GM12892 (cell line): ENCODE measurements around the gene FANCC.

ENCODE experiments used
- POLR2A ChIP-seq: IDR thresholded peaks from 2 replicates; pipeline ENCODE4 v1.6.1; 2011; ENCODE audit warnings: low read depth, low read length, control low read depth
- TAF1 ChIP-seq: IDR thresholded peaks from 2 replicates; pipeline ENCODE4 v1.6.1; 2011; ENCODE audit warnings: low read depth, mild to moderate bottlenecking, control low read depth, low read length, borderline replicate concordance

DNA sequence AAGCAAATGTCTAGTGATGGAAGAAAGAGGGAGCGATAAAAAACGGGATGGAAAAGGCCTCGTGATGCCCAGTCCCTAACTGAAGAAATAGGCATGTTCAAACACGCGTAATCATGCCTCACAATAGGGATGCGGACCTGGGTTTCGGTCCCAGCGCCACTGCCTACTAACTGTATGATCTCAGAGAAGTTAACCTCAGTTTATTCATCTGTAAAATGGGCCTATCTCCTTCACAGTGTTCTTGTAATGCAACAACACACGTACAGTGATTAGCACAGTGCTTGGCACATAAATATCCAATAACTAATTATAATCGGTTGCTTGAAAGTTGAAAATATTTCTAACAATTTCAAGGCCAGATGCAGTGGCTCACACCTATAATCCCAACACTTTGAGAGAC, 181.8 kb downstream of the FANCC start:
- TF ChIP-seq POLR2A (no peak), TAF1 (no peak)
